AG08396 (cell line): ENCODE measurements around the gene HIBCH.

Experiments used
- DNase-seq: peaks from one replicate; pipeline ENCODE4 v3.0.0; 2012; ENCODE audit warnings: low spot score, mixed read lengths

Gene HIBCH

GRCh38 chr2:190188289-190188688 lies 131.3 kb downstream of the HIBCH start:
- no peak for DNase-seq

GRCh38 chr2:190186238-190186637 lies 133.4 kb downstream of the HIBCH start:
- no peak for DNase-seq

GRCh38 chr2:190185380-190185779 lies 134.2 kb downstream of the HIBCH start:
- no peak for DNase-seq

- DNase-seq, result no peak
These were observed 135.2 kb downstream of the HIBCH start for GRCh38 chr2:190184460-190184859.

- no peak for DNase-seq
These were observed 136.1 kb downstream of the HIBCH start for GRCh38 chr2:190183539-190183938.

GRCh38 chr2:190182071-190182524 lies 137.5 kb downstream of the HIBCH start:
- DNase-seq, result no peak

GRCh38 chr2:190181123-190181669 lies 138.4 kb downstream of the HIBCH start:
- no peak for DNase-seq

- DNase-seq, result peak; percentile 76
These were observed 139.1 kb downstream of the HIBCH start for GRCh38 chr2:190180313-190181122.

GRCh38 chr2:190179754-190180312 lies 139.8 kb downstream of the HIBCH start:
- DNase-seq, result no peak

- no peak for DNase-seq
These were observed 141.4 kb downstream of the HIBCH start for GRCh38 chr2:190178066-190178722.

GRCh38 chr2:190177249-190178040 lies 142.2 kb downstream of the HIBCH start:
- no peak for DNase-seq

GRCh38 chr2:190173392-190173791 lies 146.2 kb downstream of the HIBCH start:
- no peak for DNase-seq

GRCh38 chr2:190170673-190171072 lies 149.0 kb downstream of the HIBCH start:
- no peak for DNase-seq

- no peak for DNase-seq
These were observed 150.2 kb downstream of the HIBCH start for GRCh38 chr2:190169221-190170072.

GRCh38 chr2:190167702-190168101 lies 151.9 kb downstream of the HIBCH start:
- no peak for DNase-seq

GRCh38 chr2:190165491-190165890 lies 154.1 kb downstream of the HIBCH start:
- DNase-seq, result no peak

GRCh38 chr2:190162851-190163250 lies 156.8 kb downstream of the HIBCH start:
- no peak for DNase-seq

GRCh38 chr2:190159453-190159852 lies 160.2 kb downstream of the HIBCH start:
- peak; percentile 44 for DNase-seq

- DNase-seq, result no peak
These were observed 160.7 kb downstream of the HIBCH start for GRCh38 chr2:190158798-190159434.
